ENCODE measurements around the gene KCNMA1. TPM values are rescaled to one million over a fixed set of nuclear protein-coding genes. Genes with fewer than 3 reads are reported as not detected.

Gene KCNMA1
- total RNA-seq, 1 experiment from 2014 or later, result 0.49 TPM

DNA sequence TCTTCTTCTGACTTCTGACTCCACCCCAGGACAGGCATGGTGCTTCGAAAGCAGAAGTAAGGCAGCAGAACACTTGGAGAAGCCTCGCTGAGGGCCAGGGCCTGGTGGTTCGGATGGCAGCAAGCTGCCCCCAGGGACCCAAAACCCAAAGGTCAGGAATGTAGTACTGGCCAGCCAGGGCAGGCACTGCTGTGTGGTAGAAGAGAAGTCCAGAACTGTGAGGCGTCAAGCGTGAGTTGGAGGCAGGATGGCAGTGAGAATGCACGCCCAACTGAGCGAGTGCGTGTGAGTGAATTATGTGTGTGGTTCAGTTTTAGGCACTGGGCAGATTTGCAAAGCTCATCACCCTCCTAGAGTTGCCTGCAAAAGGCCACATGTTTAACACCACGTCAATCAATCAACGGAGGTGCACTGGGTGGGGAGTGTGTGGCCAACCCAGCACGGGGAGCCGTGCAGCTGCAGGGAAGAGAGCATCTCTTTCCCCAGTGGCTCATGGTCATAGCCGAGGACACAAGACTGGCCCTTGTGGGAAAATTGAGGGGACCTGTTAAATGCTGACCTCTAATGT, 144.3 kb downstream of the KCNMA1 start:
- POLR2A ChIA-PET, result no interaction called here
- BruUV-seq (replicated peaks), result no TSS peak
- CTCF ChIA-PET, result interaction anchor here (0.6 kb wide), 1 partner anchor 218 kb away, joined by 3 read pairs; no protein-coding TSS in a partner anchor
- intact Hi-C loops (cut with micrococcal nuclease), result loop anchor here (10.0 kb wide), 1 partner anchor 239 kb away; no protein-coding TSS in a partner anchor
- RAD21 ChIA-PET (ENCODE audit: low non-redundant PET in 1 of 2, low total read pairs in 2 of 2, uncharacterized antibody in 2 of 2, unreplicated experiment in 2 of 2), result no interaction called here
- Histone ChIP-seq H3K9ac (ENCODE audit: low read length) (no peak overlapping the region), H3K4me1 (ENCODE audit: control insufficient read depth in 1 of 2, insufficient read depth in 2 of 2, low read length in 2 of 2) (no peaks in the 10 kb centered on the region), H3K27ac (ENCODE audit: low read depth, low read length) (no peak overlapping the region), H3K79me2 (ENCODE audit: insufficient read depth, low read length) (no peaks in the 10 kb centered on the region), H3K36me3 (ENCODE audit: control insufficient read depth in 1 of 2, insufficient read depth in 2 of 2, low read length in 2 of 2) (no peaks in the 10 kb centered on the region), H3K27me3 (ENCODE audit: insufficient read depth, low read length) (no peaks in the 10 kb centered on the region), H3K9me3 (ENCODE audit: control insufficient read depth in 1 of 2, insufficient read depth in 1 of 2, low read depth in 1 of 2, low read length in 2 of 2) (no peaks in the 10 kb centered on the region), H3K9me2 (ENCODE audit: insufficient read depth) (no peaks in the 10 kb centered on the region), H3K4me2 (ENCODE audit: low read length) (no peak overlapping the region), H3K4me3 (replicated peaks in 1 of 2; ENCODE audit: low read depth in 1 of 2, low read length in 2 of 2) (no peak overlapping the region), H2AFZ (ENCODE audit: low read depth, low read length, poor library complexity, severe bottlenecking) (no peak overlapping the region), H4K20me1 (ENCODE audit: insufficient read depth) (no peaks in the 10 kb centered on the region)
- no peak for DNase-seq (ENCODE audit: low read depth, low spot score)
- ATAC-seq, result no peak
- no peak for TF ChIP-seq YY1 (IDR thresholded peaks at IDR 0.05; ENCODE audit: extremely low read depth, insufficient replicate concordance, low read depth, low read length)
- TF ChIP-seq, protein P1, sequence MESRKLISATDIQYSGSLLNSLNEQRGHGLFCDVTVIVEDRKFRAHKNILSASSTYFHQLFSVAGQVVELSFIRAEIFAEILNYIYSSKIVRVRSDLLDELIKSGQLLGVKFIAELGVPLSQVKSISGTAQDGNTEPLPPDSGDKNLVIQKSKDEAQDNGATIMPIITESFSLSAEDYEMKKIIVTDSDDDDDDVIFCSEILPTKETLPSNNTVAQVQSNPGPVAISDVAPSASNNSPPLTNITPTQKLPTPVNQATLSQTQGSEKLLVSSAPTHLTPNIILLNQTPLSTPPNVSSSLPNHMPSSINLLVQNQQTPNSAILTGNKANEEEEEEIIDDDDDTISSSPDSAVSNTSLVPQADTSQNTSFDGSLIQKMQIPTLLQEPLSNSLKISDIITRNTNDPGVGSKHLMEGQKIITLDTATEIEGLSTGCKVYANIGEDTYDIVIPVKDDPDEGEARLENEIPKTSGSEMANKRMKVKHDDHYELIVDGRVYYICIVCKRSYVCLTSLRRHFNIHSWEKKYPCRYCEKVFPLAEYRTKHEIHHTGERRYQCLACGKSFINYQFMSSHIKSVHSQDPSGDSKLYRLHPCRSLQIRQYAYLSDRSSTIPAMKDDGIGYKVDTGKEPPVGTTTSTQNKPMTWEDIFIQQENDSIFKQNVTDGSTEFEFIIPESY (IDR thresholded peaks at IDR 0.05; ENCODE audit: extremely low read depth, insufficient replicate concordance, low read length), result no peak
- TF ChIP-seq, protein P2, sequence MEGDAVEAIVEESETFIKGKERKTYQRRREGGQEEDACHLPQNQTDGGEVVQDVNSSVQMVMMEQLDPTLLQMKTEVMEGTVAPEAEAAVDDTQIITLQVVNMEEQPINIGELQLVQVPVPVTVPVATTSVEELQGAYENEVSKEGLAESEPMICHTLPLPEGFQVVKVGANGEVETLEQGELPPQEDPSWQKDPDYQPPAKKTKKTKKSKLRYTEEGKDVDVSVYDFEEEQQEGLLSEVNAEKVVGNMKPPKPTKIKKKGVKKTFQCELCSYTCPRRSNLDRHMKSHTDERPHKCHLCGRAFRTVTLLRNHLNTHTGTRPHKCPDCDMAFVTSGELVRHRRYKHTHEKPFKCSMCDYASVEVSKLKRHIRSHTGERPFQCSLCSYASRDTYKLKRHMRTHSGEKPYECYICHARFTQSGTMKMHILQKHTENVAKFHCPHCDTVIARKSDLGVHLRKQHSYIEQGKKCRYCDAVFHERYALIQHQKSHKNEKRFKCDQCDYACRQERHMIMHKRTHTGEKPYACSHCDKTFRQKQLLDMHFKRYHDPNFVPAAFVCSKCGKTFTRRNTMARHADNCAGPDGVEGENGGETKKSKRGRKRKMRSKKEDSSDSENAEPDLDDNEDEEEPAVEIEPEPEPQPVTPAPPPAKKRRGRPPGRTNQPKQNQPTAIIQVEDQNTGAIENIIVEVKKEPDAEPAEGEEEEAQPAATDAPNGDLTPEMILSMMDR (IDR thresholded peaks at IDR 0.05 in 2 of 3, conservative IDR thresholded peaks at IDR 0.05 in 1 of 3; ENCODE audit: borderline replicate concordance in 1 of 3, insufficient read depth in 1 of 3, low read depth in 2 of 3, low read length in 2 of 3), result no peak
- TF ChIP-seq EGR1 (IDR thresholded peaks at IDR 0.05; ENCODE audit: low read depth), result no peak
- TF ChIP-seq, protein P3, sequence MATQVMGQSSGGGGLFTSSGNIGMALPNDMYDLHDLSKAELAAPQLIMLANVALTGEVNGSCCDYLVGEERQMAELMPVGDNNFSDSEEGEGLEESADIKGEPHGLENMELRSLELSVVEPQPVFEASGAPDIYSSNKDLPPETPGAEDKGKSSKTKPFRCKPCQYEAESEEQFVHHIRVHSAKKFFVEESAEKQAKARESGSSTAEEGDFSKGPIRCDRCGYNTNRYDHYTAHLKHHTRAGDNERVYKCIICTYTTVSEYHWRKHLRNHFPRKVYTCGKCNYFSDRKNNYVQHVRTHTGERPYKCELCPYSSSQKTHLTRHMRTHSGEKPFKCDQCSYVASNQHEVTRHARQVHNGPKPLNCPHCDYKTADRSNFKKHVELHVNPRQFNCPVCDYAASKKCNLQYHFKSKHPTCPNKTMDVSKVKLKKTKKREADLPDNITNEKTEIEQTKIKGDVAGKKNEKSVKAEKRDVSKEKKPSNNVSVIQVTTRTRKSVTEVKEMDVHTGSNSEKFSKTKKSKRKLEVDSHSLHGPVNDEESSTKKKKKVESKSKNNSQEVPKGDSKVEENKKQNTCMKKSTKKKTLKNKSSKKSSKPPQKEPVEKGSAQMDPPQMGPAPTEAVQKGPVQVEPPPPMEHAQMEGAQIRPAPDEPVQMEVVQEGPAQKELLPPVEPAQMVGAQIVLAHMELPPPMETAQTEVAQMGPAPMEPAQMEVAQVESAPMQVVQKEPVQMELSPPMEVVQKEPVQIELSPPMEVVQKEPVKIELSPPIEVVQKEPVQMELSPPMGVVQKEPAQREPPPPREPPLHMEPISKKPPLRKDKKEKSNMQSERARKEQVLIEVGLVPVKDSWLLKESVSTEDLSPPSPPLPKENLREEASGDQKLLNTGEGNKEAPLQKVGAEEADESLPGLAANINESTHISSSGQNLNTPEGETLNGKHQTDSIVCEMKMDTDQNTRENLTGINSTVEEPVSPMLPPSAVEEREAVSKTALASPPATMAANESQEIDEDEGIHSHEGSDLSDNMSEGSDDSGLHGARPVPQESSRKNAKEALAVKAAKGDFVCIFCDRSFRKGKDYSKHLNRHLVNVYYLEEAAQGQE (IDR thresholded peaks at IDR 0.05; ENCODE audit: low read depth), result no peak
- TF ChIP-seq EZH2phosphoT487 (IDR thresholded peaks at IDR 0.05; ENCODE audit: borderline replicate concordance), result no peak
- TF ChIP-seq CEBPB (IDR thresholded peaks at IDR 0.05; ENCODE audit: low read depth), result no peak
- TF ChIP-seq ELF1 (IDR thresholded peaks at IDR 0.05; ENCODE audit: borderline replicate concordance, low read depth), result no peak

All from HCT116 (cell line).